Lung (tissue), 12 donors: ENCODE measurements around the gene CCDC92. TPM values are rescaled to one million over a fixed set of nuclear protein-coding genes. Genes with fewer than 3 reads are reported as not detected.

Source experiments
- ATAC-seq: fragments of 200-7000 bp; cut with Tn5 transposase; one replicate; pipeline ENCODE4 v1.9.1; 2020; ENCODE audit warnings: moderate number of reproducible peaks; ENCODE audit not compliant: insufficient read depth, low FRiP score
- DNase-seq, 3 donors: peaks; one replicate each; pipeline ENCODE4 v3.0.0-alpha.2; 2013 to 2017
- H3K27ac ChIP-seq, 2 donors: one replicate each; pipeline ENCODE4 v1.5.1; 2013; ENCODE audit warnings: mild to moderate bottlenecking in 2 of 2, moderate library complexity in 2 of 2, control low read depth in 1 of 2, inconsistent platforms in 1 of 2, low read depth in 1 of 2, low read length in 1 of 2
- H3K27me3 ChIP-seq, 3 donors: one replicate each; pipeline ENCODE4 v1.5.1; 2013; ENCODE audit warnings: low read length in 2 of 3; ENCODE audit not compliant: control insufficient read depth in 3 of 3, insufficient read depth in 3 of 3
- H3K36me3 ChIP-seq, 4 donors: one replicate each; pipeline ENCODE4 v1.5.1; 2013; ENCODE audit warnings: low read length in 4 of 4, mild to moderate bottlenecking in 1 of 4, moderate library complexity in 1 of 4; ENCODE audit not compliant: control insufficient read depth in 4 of 4, insufficient read depth in 4 of 4
- H3K4me1 ChIP-seq, 5 donors: one replicate each; pipeline ENCODE4 v1.5.1; 2013; ENCODE audit warnings: low read length in 5 of 5, mild to moderate bottlenecking in 2 of 5, moderate library complexity in 1 of 5; ENCODE audit not compliant: control insufficient read depth in 5 of 5, insufficient read depth in 5 of 5
- H3K4me3 ChIP-seq: one replicate; pipeline ENCODE4 v1.5.1; 2013; ENCODE audit warnings: mild to moderate bottlenecking, control low read depth, moderate library complexity
- H3K9ac ChIP-seq, 2 donors: one replicate each; pipeline ENCODE4 v1.5.1; 2013; ENCODE audit warnings: low read length in 2 of 2, control low read depth in 1 of 2; ENCODE audit not compliant: insufficient read depth in 1 of 2
- H3K9me3 ChIP-seq, 4 donors: one replicate each; pipeline ENCODE4 v1.5.1; 2013; ENCODE audit warnings: low read length in 3 of 4, mild to moderate bottlenecking in 1 of 4, moderate library complexity in 1 of 4; ENCODE audit not compliant: control insufficient read depth in 4 of 4, insufficient read depth in 3 of 4
- WGBS, 2 donors: extraction: QIAGEN DNeasy Blood & Tissue Kit; methylation state at CpG; one replicate each; pipeline ENCODE4 v1.1.7; 2013; 5-methylcytosine and 5-hydroxymethylcytosine counted together
- polyA plus RNA-seq, 2 donors: library from polyadenylated mRNA; stranded (reverse); fragments of 200-250 nt; gene quantifications; one replicate each; pipeline ENCODE4 v1.2.1, GENCODE V29; 2013
- total RNA-seq, 2 donors: library from RNA; depleted of rRNA in 1 of 2; stranded (reverse); fragments of >200 nt in 1 of 2; gene quantifications; one replicate each; pipeline ENCODE4 v1.2.1, GENCODE V29; 2014 to 2021
- TF ChIP-seq, protein P1 (sequence below): IDR thresholded peaks from 2 replicates; pipeline ENCODE4 v1.5.1; 2012; ENCODE audit warnings: mild to moderate bottlenecking; ENCODE audit errors: control extremely low read depth, extremely low read depth
- donor health status: control.
- donor health status: control.
- donor health status: Bipolar disorder and iron deficiency.
- donor health status: healthy.
- donor health status: DM: yes; HTN: yes; CAD: no.

CCDC92 gene
- total and polyA plus RNA-seq, 4 donors = 17.7 to 55.5 (median 34.8) TPM

DNA sequence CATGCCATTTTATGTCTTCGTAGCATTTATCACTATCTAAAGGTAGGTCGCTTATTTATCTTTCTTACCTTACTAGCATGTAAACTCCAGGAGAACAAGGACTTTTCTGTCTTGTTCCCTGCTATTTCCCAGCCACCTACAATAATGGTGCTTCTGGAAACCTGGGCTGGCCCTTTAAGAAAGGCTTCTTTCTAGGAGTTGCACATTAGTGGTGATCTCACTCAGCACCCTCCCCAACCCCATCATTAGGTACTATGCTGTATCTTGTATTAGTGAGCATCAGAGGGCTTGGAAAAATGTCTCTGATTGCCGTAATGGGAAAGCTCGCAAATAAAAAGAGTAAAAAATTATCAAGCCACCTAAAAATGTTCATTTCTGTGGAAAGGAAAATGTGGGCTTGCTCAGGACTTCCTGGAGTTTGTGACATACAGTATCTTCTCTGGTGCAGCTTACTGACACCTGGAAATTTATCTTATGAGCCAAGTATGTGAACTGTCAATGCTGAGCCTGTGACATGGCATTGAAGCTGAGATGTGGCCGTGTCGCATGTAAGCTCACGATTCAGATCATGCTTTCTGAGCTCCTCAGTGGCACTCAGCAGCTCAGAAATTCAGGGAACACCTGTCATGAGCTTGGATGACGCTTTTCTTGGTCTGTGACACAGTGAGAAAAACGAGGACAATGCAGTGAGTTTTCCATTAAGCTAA, 12.4 kb downstream of the CCDC92 start:
- no peaks in the 10 kb centered on the region for H3K27me3 ChIP-seq
- H3K4me3 ChIP-seq = no peak overlapping the region
- H3K36me3 ChIP-seq = peaks cover 0 to 9% (median 5%) of the 10 kb centered on the region in 4 donors
- ATAC-seq (no peak), DNase-seq (no peak)
- TF ChIP-seq, protein P1, sequence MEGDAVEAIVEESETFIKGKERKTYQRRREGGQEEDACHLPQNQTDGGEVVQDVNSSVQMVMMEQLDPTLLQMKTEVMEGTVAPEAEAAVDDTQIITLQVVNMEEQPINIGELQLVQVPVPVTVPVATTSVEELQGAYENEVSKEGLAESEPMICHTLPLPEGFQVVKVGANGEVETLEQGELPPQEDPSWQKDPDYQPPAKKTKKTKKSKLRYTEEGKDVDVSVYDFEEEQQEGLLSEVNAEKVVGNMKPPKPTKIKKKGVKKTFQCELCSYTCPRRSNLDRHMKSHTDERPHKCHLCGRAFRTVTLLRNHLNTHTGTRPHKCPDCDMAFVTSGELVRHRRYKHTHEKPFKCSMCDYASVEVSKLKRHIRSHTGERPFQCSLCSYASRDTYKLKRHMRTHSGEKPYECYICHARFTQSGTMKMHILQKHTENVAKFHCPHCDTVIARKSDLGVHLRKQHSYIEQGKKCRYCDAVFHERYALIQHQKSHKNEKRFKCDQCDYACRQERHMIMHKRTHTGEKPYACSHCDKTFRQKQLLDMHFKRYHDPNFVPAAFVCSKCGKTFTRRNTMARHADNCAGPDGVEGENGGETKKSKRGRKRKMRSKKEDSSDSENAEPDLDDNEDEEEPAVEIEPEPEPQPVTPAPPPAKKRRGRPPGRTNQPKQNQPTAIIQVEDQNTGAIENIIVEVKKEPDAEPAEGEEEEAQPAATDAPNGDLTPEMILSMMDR = no peak
- no peak overlapping the region for H3K27ac ChIP-seq
- peaks cover 4 to 20% (median 7%) of the 10 kb centered on the region in 5 donors for H3K4me1 ChIP-seq
- WGBS, 2 donors = 95 to 96% methylated on average over 9 of the region's 9 CpGs
- no peak overlapping the region for H3K9ac ChIP-seq
- no peaks in the 10 kb centered on the region for H3K9me3 ChIP-seq

DNA sequence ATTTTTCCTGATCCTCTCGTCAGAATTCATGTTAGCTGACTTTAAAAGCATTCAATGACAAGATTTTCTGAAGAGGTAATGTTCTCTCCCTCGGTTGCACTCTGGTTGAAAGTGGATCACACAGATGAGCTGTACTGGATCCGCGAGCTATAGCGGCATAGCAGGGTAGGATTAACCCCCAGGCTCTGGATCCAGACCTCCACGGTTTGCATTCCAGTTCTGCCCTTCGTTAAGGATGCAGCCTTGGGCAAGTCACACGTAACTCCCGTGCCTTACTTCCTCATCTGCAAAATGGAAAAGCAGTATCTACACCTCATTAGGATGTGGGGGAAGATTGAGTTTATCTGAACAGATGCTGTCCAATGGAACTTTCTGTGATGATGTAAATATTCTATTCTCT, 13.8 kb downstream of the CCDC92 start:
- WGBS, 2 donors = 80 to 89% methylated on average over 9 of the region's 9 CpGs
- TF ChIP-seq, protein P1 = no peak
- Histone ChIP-seq H3K9me3 (no peaks in the 10 kb centered on the region), H3K27me3 (no peaks in the 10 kb centered on the region), H3K9ac (no peak overlapping the region), H3K4me3 (no peak overlapping the region), H3K4me1 (peaks cover 4 to 20% (median 7%) of the 10 kb centered on the region in 5 donors), H3K27ac (no peak overlapping the region), H3K36me3 (peaks cover 0 to 9% (median 5%) of the 10 kb centered on the region in 4 donors)
- ATAC-seq (no peak), DNase-seq (no peak)

DNA sequence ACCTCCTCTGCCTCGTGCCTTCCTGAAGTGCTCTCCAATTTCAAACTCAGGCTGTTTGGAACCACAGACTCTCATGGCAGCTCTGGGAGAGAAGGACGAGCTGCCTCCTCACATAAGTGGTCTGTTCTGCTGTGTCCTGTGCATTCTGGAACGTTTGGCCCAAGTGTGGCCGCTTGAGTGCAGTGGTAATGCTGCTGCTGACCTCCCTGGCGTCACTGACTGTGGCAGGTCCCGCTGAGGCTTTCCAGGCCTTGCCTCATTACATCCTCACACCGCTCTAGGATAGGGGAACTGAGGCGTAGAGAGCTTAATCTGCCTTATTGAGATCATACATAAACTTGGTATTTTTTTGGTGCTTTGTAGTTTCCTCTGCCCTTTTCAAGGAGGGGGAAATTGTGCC, 14.2 kb downstream of the CCDC92 start:
- peak overlapping the region; percentile 27 to 28 for H3K27ac ChIP-seq

More for the DNA sequence above, 14.2 kb downstream of the CCDC92 start:
- ATAC-seq = no peak
- H3K4me1 ChIP-seq = peaks cover 4 to 17% (median 6%) of the 10 kb centered on the region in 5 donors
- TF ChIP-seq, protein P1 = no peak
- 79 to 88% methylated on average over 8 of the region's 8 CpGs for WGBS, 2 donors
- peaks cover 0 to 9% (median 5%) of the 10 kb centered on the region in 4 donors for H3K36me3 ChIP-seq
- no peaks in the 10 kb centered on the region for H3K27me3 ChIP-seq
- no peak overlapping the region for H3K9ac ChIP-seq
- no peak overlapping the region for H3K4me3 ChIP-seq
- H3K9me3 ChIP-seq = no peaks in the 10 kb centered on the region
- no peak for DNase-seq
